ENCODE results near the gene ITGB5.
"Not testable (repeated sequence)": the region's sequence is repeated elsewhere in the genome, so short reads cannot be mapped to it uniquely, and the experiment has no call there.

Gene ITGB5

DNA sequence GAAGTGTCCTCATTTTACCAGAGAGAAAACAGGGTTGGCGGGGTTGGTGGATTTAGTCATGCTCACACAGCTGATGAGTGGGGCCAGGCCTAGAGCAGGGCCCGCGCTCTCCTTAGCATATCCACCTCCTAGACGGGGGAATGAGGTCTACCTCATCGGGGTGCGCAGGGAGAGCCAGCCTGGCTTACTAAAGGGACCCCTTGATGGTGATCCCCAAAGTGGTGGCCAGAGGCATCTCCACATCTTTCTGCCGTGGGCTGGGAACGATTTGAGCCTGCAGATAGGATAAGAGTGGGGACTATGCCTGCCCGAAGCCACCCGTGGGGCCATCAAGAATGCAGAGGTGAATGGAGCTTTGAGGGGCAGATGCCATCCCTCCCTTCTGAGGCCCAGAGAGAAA is 87.5 kb downstream of the ITGB5 start:
- H3K9me3 ChIP-seq (ENCODE audit: control insufficient read depth, low read length) = no peaks in the 10 kb centered on the region
- peaks cover 41% of the 10 kb centered on the region for H3K36me3 ChIP-seq (ENCODE audit: control insufficient read depth, insufficient read depth, low read length)
- no peak overlapping the region for H3K4me3 ChIP-seq (ENCODE audit: extremely low read depth, insufficient read depth, low read length, poor library complexity, severe bottlenecking)
- 90 to 96% methylated on average over 3 to 9 of the region's 10 CpGs for WGBS, 2 experiments (ENCODE audit: insufficient coverage in 2 of 2)
- peaks cover 8% of the 10 kb centered on the region for H3K4me1 ChIP-seq (ENCODE audit: control insufficient read depth, insufficient read depth, low read length, poor library complexity, severe bottlenecking)
- H3K27ac ChIP-seq (ENCODE audit: low read depth, low read length, severe bottlenecking) = no peak overlapping the region

- peaks cover 45% of the 10 kb centered on the region for H3K36me3 ChIP-seq (ENCODE audit: control insufficient read depth, insufficient read depth, low read length)
- WGBS, 2 experiments (ENCODE audit: insufficient coverage in 2 of 2) = 94 to 96% methylated on average over 2 to 4 of the region's 4 CpGs
- H3K9me3 ChIP-seq (ENCODE audit: control insufficient read depth, low read length) = no peaks in the 10 kb centered on the region
- no peak overlapping the region for H3K4me3 ChIP-seq (ENCODE audit: extremely low read depth, insufficient read depth, low read length, poor library complexity, severe bottlenecking)
- H3K27ac ChIP-seq (ENCODE audit: low read depth, low read length, severe bottlenecking) = no peak overlapping the region
- H3K4me1 ChIP-seq (ENCODE audit: control insufficient read depth, insufficient read depth, low read length, poor library complexity, severe bottlenecking) = peaks cover 10% of the 10 kb centered on the region
Observed at GRCh38 chr3:124797426-124797945, 89.7 kb downstream of the ITGB5 start.

- H3K4me1 ChIP-seq (ENCODE audit: control insufficient read depth, insufficient read depth, low read length, poor library complexity, severe bottlenecking) = peaks cover 18% of the 10 kb centered on the region
- 94% methylated on average over 10 to 18 of the region's 19 CpGs for WGBS, 2 experiments (ENCODE audit: insufficient coverage in 2 of 2)
- H3K36me3 ChIP-seq (ENCODE audit: control insufficient read depth, insufficient read depth, low read length) = peaks cover 42% of the 10 kb centered on the region
- no peak overlapping the region for H3K27ac ChIP-seq (ENCODE audit: low read depth, low read length, severe bottlenecking)
- H3K9me3 ChIP-seq (ENCODE audit: control insufficient read depth, low read length) = no peaks in the 10 kb centered on the region
- no peak overlapping the region for H3K4me3 ChIP-seq (ENCODE audit: extremely low read depth, insufficient read depth, low read length, poor library complexity, severe bottlenecking)
Observed at GRCh38 chr3:124796477-124796876, 90.7 kb downstream of the ITGB5 start.

GRCh38 chr3:124793054-124793739 is 94.0 kb downstream of the ITGB5 start:
- 93 to 94% methylated on average over 4 to 6 of the region's 6 CpGs for WGBS, 2 experiments (ENCODE audit: insufficient coverage in 2 of 2)
- no peak overlapping the region for H3K27ac ChIP-seq (ENCODE audit: low read depth, low read length, severe bottlenecking)
- H3K9me3 ChIP-seq (ENCODE audit: control insufficient read depth, low read length) = no peaks in the 10 kb centered on the region
- no peak overlapping the region for H3K4me3 ChIP-seq (ENCODE audit: extremely low read depth, insufficient read depth, low read length, poor library complexity, severe bottlenecking)
- H3K36me3 ChIP-seq (ENCODE audit: control insufficient read depth, insufficient read depth, low read length) = peaks cover 53% of the 10 kb centered on the region
- H3K4me1 ChIP-seq (ENCODE audit: control insufficient read depth, insufficient read depth, low read length, poor library complexity, severe bottlenecking) = peaks cover 14% of the 10 kb centered on the region

- peaks cover 55% of the 10 kb centered on the region for H3K36me3 ChIP-seq (ENCODE audit: control insufficient read depth, insufficient read depth, low read length)
- no peak overlapping the region for H3K27ac ChIP-seq (ENCODE audit: low read depth, low read length, severe bottlenecking)
- WGBS, 2 experiments (ENCODE audit: insufficient coverage in 2 of 2) = 89 to 98% methylated on average over 6 of the region's 7 CpGs
Observed at GRCh38 chr3:124792341-124793040, 94.7 kb downstream of the ITGB5 start.

DNA sequence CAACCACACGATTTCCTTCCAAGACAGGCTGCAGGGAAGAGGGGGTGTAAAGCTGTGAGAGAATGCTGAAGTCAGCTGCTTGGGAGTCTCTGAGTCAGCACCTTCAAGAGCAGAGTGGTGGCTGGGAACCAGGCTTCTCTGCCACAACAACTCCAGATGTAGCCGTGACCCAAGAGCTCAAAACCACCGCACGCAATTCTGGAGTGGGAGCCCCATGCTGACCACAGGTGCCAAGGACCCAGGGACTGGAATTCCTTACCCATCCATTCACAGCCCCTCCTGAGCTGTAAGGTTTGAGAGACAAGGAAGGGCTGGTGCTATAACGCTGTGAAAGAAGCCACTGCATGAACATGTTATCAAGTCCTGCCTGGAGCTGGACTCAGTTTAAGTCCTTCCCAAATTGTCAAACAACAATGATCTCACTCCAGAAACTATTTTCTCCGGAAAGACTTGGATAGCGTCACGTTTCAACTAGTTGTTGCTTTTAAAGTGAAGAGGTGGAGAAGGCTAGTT is 95.5 kb downstream of the ITGB5 start:
- Histone ChIP-seq H3K9me3 (ENCODE audit: control insufficient read depth, low read length) (no peaks in the 10 kb centered on the region), H3K4me1 (ENCODE audit: control insufficient read depth, insufficient read depth, low read length, poor library complexity, severe bottlenecking) (peaks cover 14% of the 10 kb centered on the region), H3K27ac (ENCODE audit: low read depth, low read length, severe bottlenecking) (peak overlapping the region; percentile 2), H3K36me3 (ENCODE audit: control insufficient read depth, insufficient read depth, low read length) (peaks cover 52% of the 10 kb centered on the region), H3K4me3 (ENCODE audit: extremely low read depth, insufficient read depth, low read length, poor library complexity, severe bottlenecking) (no peak overlapping the region)
- 93 to 94% methylated on average over 2 to 3 of the region's 8 CpGs for whole genome bisulfite sequencing, 2 experiments (ENCODE audit: insufficient coverage in 2 of 2)

More at GRCh38 chr3:124792341-124793040, 94.7 kb downstream of the ITGB5 start:
- H3K9me3 ChIP-seq (ENCODE audit: control insufficient read depth, low read length) = no peaks in the 10 kb centered on the region
- no peak overlapping the region for H3K4me3 ChIP-seq (ENCODE audit: extremely low read depth, insufficient read depth, low read length, poor library complexity, severe bottlenecking)
- H3K4me1 ChIP-seq (ENCODE audit: control insufficient read depth, insufficient read depth, low read length, poor library complexity, severe bottlenecking) = peaks cover 14% of the 10 kb centered on the region

GRCh38 chr3:124791142-124791541 is 96.0 kb downstream of the ITGB5 start:
- peak overlapping the region; percentile 2 for H3K27ac ChIP-seq (ENCODE audit: low read depth, low read length, severe bottlenecking)
- WGBS, 2 experiments (ENCODE audit: insufficient coverage in 2 of 2) = 83 to 100% methylated on average over 2 of the region's 4 CpGs
- H3K4me1 ChIP-seq (ENCODE audit: control insufficient read depth, insufficient read depth, low read length, poor library complexity, severe bottlenecking) = peaks cover 14% of the 10 kb centered on the region
- H3K36me3 ChIP-seq (ENCODE audit: control insufficient read depth, insufficient read depth, low read length) = peaks cover 46% of the 10 kb centered on the region
- H3K4me3 ChIP-seq (ENCODE audit: extremely low read depth, insufficient read depth, low read length, poor library complexity, severe bottlenecking) = no peak overlapping the region
- H3K9me3 ChIP-seq (ENCODE audit: control insufficient read depth, low read length) = no peaks in the 10 kb centered on the region

GRCh38 chr3:124789103-124789502 is 98.1 kb downstream of the ITGB5 start:
- Histone ChIP-seq H3K4me1 (ENCODE audit: control insufficient read depth, insufficient read depth, low read length, poor library complexity, severe bottlenecking) (peaks cover 14% of the 10 kb centered on the region), H3K36me3 (ENCODE audit: control insufficient read depth, insufficient read depth, low read length) (peaks cover 43% of the 10 kb centered on the region)
- WGBS, 2 experiments (ENCODE audit: insufficient coverage in 2 of 2) = no CpG with 5 or more reads among the region's 5 CpGs

GRCh38 chr3:124788254-124788745 is 98.9 kb downstream of the ITGB5 start:
- Histone ChIP-seq H3K9me3 (ENCODE audit: control insufficient read depth, low read length) (no peaks in the 10 kb centered on the region), H3K4me3 (ENCODE audit: extremely low read depth, insufficient read depth, low read length, poor library complexity, severe bottlenecking) (no peak overlapping the region), H3K4me1 (ENCODE audit: control insufficient read depth, insufficient read depth, low read length, poor library complexity, severe bottlenecking) (peaks cover 19% of the 10 kb centered on the region), H3K27ac (ENCODE audit: low read depth, low read length, severe bottlenecking) (no peak overlapping the region), H3K36me3 (ENCODE audit: control insufficient read depth, insufficient read depth, low read length) (peaks cover 35% of the 10 kb centered on the region)
- 100% methylated on average over 1 of the region's 2 CpGs; no CpG with 5 or more reads in 1 of the 2 experiments for WGBS, 2 experiments (ENCODE audit: insufficient coverage in 2 of 2)

More at GRCh38 chr3:124789103-124789502, 98.1 kb downstream of the ITGB5 start:
- H3K27ac ChIP-seq (ENCODE audit: low read depth, low read length, severe bottlenecking); H3K9me3 ChIP-seq (ENCODE audit: control insufficient read depth, low read length); H3K4me3 ChIP-seq (ENCODE audit: extremely low read depth, insufficient read depth, low read length, poor library complexity, severe bottlenecking): not testable (repeated sequence)

DNA sequence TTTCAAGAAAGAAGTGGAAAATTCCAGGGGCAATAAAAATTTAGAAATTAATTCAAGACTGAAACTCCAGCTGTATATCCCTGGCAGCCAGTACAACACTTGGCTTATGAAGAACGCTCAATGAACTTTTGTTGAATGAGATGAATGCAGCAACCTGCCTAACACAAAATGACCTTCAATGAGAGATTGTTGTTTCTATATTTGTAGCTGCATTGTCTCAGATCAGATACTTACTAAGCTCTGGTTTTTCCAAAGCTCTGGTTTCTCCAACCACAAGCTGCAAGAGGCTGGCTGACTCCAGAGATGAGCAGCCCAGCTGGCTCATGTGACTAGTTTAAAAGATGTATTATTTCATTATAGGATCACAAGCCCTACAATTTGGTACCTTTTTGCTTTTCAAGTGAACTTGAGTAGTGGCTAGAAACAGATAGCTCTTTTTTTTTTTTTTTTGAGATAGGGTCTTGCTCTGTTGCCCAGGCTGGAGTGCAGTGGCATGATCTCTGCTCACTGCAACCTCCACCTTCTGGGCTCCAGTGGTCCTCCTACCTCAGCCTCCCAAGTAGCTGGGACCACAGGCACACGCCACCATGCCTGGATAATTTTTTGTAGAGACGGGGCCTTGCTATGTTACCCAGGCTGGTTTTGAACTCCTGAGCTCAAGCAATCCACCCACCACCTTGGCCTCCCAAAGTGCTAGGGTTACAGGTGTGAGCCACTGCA is 99.5 kb downstream of the ITGB5 start:
- Histone ChIP-seq H3K4me1 (ENCODE audit: control insufficient read depth, insufficient read depth, low read length, poor library complexity, severe bottlenecking) (peaks cover 19% of the 10 kb centered on the region), H3K9me3 (ENCODE audit: control insufficient read depth, low read length) (no peaks in the 10 kb centered on the region), H3K4me3 (ENCODE audit: extremely low read depth, insufficient read depth, low read length, poor library complexity, severe bottlenecking) (no peak overlapping the region), H3K36me3 (ENCODE audit: control insufficient read depth, insufficient read depth, low read length) (peaks cover 30% of the 10 kb centered on the region), H3K27ac (ENCODE audit: low read depth, low read length, severe bottlenecking) (no peak overlapping the region)
- 95 to 100% methylated on average over 3 of the region's 3 CpGs for WGBS, 2 experiments (ENCODE audit: insufficient coverage in 2 of 2)
